ENCODE data around the gene SORT1.
"Not testable (repeated sequence)": the region's sequence is repeated elsewhere in the genome, so short reads cannot be mapped to it uniquely, and the experiment has no call there.

The SORT1 gene

GRCh38 chr1:109335091-109335490 is 62.6 kb downstream of the SORT1 start:
- no peak for DNase-seq

DNA sequence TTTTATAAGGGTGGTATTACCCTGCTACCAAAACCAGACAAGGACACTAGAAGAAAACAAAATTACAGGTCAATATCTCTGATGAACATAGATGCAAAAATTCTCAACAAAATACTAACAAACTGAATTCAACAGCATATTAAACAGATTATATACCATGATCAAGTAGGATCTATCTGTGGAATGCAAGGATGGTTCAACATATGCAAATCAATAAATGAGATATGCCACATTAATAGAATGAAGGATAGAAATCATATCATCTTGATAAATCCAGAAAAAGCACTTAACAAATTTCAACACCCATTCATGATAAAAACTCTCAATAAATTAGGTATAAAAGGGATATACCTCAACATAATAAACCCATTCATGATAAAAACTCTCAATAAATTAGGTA is 66.6 kb downstream of the SORT1 start:
- DNase-seq = no peak

DNA sequence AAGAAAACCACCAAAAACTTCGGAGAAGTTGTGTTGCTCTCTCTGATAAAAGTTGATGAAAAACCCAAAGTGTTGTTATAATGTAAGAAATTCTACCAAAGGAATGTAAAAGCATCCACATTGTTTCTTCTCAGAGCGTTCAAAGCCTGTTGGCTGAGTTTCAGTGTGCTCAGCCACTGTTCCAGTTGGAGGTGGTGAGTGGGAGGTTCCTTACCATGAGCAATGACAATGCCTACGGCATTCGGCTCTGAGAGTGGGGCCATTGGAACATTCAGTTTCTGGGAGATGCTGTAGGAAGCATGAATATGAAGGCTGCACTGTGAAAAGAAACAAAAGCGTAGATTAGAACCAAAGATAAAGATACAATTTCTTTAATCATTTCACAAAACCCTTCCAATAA is 70.4 kb downstream of the SORT1 start:
- DNase-seq = no peak

DNA sequence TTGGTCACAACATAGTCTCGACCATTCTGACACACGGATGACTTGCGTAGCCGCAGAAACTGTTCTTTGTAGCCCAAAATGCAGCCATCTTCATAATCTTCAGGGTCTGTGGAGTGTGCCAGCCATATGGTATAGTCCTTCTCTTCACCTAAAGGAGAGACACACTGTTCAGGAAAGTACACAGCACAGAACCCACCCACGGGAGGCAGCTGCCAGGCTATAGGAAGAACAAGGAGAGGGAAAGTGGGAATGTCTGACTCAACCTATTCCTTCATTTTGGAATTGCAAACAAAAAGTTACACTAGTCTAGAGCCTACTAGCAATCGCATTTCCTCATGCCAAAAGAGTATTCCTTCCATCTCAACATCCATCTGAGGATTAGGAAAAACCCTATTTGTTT is 74.7 kb downstream of the SORT1 start:
- DNase-seq = no peak

- no peak for DNase-seq
Measured at GRCh38 chr1:109319114-109319513, 78.6 kb downstream of the SORT1 start.

DNA sequence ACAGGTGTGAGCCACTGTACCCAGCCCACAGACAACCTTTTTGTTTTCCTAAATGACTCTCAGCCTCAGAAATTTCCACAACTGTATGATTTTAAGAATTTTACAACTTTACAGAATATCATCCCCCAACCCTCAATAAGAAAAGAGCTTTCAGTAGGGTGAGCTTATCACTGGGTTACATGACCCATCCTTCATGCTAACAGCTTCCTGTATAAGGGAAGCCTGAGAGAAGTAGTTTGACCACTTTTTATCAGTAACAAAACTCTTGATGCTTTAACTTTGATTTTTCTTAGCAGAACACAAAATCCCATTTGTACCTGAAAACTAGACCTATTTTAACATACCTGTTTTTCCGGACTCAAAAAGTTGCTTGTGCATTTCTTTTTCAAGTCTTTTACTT is 81.2 kb downstream of the SORT1 start:
- no peak for DNase-seq

GRCh38 chr1:109315288-109315687 is 82.4 kb downstream of the SORT1 start:
- DNase-seq = no peak

- DNase-seq = no peak
Measured at GRCh38 chr1:109314795-109315194, 82.9 kb downstream of the SORT1 start.

GRCh38 chr1:109312978-109313775 is 84.5 kb downstream of the SORT1 start:
- DNase-seq = no peak

GRCh38 chr1:109312246-109312645 is 85.5 kb downstream of the SORT1 start:
- DNase-seq = no peak

DNA sequence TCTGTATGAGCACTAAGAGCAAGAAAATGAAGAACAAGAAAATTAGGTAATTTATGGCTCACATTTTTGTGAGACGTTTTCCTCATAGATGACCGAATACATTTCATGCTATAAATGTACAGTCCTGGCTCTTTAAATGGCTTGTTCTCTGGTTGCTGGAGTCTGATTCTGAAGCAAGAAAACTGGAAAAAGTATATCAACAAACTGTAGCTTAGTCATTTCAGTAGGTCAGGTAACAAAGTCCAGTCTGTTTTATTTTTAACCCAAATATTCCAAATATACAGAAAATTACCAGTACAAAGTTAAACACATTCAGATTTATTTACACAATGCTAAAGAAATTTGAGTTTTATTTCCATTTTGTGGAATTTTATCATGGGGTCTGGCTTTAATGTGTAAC is 88.4 kb downstream of the SORT1 start:
- DNase-seq = no peak

DNA sequence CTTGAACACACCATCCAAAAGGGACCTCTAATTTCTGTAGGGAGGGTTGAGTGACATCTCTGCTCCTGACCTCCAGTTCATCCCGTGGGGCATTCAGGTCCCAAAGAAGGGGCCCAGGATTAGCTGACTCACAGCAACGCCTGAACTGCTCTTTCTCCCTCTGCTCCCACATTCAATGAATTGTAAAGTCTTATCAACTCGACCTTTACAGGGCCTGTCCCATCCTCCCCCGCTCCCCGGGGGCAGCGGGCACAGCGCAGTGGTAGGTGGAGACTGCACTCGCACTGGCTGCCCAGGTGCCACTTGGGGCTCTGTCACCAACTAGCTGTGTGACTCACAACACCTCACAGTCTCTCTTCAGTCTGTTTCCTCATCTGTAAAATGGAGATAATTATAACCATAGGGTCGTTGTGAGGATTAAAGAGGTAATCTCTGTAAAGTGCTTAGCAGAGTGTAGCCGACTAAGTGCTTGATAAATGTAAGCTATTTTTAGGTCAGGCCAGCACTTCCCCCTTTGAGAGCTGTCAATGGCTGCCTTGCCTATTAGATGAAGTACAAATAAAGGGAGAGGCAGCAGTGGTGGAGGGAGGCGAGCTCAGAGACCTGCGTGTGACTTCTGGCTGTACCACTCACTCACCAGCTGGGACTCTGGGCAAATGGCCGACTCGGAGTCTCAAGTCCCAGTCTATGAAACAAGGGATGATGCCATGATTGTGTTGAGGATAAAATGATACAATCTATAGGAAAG is 90.3 kb downstream of the SORT1 start:
- peak; percentile 32 for DNase-seq

DNA sequence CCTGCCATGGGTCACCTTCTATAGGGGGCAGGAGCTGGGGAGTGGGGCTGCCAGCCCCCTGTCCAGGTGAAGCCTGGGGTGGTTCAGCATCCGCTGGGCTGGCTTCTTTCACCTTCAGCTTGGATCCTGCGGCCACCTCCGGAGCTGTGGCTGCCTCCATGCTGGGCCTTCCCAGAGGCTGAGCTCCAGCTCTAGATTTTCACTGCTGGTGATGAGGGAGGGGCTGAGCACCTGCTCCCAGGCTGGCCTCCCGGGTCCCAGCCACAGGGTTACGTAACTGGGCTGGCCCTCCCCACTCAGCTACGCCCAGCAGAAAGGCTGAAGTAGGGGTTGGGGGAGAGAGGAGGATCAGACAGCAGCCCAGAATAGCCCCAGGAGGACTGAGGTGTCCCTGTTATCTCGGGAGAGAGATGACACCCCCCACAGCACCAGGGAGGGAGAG is 90.9 kb downstream of the SORT1 start, which contains the start of gene MYBPHL:
MYBPHL (minus strand) TSS at position 180 of the 442 bp plus-strand sequence; CDS start at position 160, 20 bp downstream.
- no peak for DNase-seq

- not testable (repeated sequence) for DNase-seq
Measured at GRCh38 chr1:109305991-109306390, 91.7 kb downstream of the SORT1 start.

- DNase-seq = no peak
Measured at GRCh38 chr1:109304226-109304920, 93.3 kb downstream of the SORT1 start.

DNA sequence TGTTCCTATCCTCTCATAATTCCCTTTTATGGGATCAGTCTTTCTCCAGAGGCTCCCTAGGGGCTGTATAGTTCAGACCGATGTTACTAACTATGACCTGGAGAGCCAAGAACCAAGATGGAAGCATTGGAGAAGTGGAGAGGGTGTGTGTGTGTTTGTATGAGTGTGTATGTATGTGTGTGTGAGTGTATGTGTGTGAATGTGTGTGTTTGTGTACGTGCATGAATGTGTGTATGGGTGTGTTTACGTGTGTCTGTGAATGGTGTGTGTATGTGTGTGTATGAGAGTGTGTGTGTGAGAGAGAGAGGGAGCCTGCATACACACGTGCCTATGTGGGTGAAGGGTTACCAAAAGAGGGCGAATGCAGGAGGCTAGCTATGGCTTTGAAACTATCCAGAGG is 95.8 kb downstream of the SORT1 start:
- DNase-seq = no peak

DNA sequence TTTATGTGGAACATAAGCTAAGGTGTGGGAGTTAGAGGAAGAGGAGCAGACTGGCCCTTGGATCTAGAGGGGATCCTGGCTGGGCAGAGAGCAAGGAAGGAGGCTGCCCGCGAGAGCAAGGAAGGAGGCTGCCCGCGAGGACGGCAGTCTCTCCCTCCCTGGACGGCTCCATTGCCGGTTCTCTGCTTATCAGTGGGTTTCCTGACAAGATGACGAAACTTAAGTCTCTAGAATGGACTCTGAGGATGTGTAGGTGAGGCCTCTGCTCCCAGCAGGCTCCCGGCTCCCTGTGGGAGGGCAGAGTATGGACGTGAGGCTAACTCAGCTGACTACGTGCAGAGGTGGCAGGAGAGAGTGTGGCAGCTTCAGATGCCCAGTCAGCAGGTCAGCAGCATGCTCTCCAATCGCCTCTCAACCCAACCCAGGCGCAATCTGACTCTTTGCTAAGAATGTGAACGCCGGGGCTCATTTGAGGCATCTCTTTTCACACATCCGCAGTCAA is 97.0 kb downstream of the SORT1 start:
- DNase-seq = no peak

DNA sequence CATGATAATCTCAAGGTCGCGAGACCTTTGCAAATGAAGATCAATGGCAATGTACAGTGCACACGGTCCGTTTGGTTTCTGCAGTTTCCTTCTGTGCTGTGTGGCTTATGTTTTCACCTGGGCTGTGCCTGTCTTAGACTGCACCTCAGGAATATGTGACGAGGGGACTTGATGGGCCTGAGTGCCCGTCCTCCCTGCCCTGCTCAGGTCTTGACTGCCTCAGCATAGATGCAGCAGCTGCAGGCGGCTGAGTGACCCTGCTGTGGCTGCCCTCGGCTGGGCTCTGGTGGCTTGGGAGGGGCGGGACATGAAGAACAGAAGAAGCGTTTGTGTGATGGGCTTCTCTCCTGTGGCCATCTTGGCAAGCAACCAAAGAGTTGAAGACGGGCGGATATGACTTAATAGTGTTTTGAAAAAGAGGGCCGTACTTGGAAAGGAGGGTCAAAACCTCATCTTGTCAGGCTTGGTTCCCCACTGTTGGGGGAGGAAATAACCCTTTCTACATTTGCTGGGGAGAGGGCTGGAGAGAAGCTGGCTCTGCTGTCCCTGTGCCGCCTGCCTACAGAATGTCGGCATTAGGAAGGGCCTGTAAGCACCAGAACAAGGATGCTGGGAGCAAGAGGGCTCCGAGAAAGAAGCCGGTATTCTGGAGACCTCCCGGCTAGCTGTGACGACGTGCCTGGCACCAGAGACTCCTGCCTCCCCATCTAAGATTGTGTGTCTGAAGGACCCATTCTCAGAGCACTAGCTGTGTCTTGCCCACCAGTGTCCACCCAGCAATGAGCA is 98.0 kb downstream of the SORT1 start:
- no peak for DNase-seq

GRCh38 chr1:109298666-109299557 is 98.8 kb downstream of the SORT1 start:
- DNase-seq = no peak

DNA sequence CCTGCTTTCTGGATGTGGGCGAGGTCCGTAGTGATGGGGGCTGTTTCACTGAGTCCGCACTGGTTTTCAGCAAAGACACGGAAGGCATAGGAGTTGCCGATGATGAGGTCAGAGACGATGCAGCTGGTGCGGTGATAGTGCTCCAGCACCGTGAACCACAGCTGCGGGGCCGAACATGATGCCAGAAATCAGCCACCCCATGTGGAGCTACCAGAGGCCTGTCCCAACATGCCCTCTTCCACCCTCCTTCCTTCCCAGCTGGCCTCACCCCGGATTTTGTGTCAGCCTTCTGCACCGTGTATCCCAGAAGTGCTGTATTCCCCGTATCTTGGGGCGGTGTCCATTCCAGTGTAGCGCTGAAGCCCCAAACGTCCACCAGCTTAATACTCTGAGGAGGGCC is 100.9 kb downstream of the SORT1 start:
- DNase-seq = no peak

DNA sequence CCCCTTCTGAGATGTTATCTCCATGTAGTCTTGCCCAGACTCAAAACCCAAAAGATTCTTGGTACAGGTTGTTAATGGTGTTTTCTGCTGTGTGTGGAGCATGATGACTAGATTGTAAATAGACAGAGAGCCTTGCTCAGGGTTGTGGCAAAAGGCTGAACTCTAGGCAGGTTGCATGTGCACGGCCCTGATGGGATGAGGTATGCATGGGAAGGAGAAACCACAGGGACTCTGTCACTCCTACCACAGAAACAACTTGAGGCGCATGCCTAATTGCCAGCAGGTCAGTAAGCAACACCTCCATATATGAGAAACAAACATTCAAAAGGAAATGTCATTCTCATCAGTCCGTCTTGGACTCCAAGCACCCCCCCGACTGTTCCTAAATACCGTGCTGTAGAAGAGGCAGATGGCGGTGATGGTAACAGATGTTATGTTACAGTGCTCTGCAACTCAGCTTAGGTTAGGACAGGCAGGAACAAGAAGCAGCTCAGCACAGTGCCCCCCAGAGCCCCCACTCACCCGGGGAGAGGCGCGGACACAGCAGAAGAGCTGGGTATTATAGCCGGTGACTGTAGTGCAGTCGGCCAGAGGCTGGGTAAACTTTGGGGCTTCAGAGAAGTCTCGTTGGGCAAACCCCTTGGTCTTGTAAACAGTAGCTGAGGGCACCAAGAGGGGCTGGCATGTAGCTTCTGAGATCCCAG is 101.9 kb downstream of the SORT1 start:
- no peak for DNase-seq

Data from NCI-H1092 treated with DMSO at 0.1 percent for 48 hours (cell line).